ENCODE results near the gene SPR. TPM values are rescaled to one million over a fixed set of nuclear protein-coding genes. Genes with fewer than 3 reads are reported as not detected.
A peak's percentile ranks its signal among the peaks of the same experiment; 100 is the strongest.

Gene SPR
- total and polyA plus RNA-seq, 2 of the 13 experiments (the other 11 are each of a cell fraction or from before 2014, with no cell fraction given), result 34.0 to 96.0 TPM

DNA sequence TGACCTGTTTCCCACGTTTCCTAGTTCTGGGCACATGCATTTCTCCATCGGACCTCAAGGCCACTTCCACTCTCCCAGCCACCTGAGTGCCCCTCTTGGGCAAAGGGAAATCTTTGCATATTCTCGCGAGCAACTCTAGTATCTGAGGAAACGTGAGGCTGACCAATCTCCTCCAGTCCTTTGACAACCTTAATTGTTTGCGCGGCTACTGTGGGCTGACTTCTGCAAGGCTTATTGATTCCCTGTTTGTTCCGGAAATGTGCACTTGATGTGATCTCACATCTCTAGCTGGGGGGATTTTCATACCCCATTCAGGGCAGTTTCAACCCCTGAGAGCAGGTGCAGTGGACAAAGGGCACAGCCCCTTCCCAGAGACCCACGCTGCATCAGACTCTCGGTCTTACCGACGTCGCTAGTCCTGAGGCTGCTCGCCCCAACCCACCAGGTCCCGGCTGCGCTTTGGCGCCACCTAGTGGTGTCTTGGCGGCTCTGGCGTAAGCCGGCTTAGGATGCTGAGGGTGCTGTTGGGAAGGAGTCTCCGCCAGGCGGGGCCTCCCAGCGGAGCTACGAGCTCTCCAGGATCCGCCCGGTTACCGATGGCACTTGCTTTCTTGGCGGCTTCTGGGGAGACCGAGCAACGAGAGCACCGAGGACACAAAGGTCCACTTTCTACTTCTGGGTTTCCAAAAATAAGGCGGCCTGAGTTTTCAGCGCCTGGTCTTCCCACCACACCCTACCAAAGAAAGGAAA is 24.8 kb upstream of the SPR start (continued):
- TF ChIP-seq KLF12 (CRISPR knock-in tag; IDR thresholded peaks at IDR 0.05; ENCODE audit: borderline replicate concordance), result no peak
- TF ChIP-seq, protein P1, sequence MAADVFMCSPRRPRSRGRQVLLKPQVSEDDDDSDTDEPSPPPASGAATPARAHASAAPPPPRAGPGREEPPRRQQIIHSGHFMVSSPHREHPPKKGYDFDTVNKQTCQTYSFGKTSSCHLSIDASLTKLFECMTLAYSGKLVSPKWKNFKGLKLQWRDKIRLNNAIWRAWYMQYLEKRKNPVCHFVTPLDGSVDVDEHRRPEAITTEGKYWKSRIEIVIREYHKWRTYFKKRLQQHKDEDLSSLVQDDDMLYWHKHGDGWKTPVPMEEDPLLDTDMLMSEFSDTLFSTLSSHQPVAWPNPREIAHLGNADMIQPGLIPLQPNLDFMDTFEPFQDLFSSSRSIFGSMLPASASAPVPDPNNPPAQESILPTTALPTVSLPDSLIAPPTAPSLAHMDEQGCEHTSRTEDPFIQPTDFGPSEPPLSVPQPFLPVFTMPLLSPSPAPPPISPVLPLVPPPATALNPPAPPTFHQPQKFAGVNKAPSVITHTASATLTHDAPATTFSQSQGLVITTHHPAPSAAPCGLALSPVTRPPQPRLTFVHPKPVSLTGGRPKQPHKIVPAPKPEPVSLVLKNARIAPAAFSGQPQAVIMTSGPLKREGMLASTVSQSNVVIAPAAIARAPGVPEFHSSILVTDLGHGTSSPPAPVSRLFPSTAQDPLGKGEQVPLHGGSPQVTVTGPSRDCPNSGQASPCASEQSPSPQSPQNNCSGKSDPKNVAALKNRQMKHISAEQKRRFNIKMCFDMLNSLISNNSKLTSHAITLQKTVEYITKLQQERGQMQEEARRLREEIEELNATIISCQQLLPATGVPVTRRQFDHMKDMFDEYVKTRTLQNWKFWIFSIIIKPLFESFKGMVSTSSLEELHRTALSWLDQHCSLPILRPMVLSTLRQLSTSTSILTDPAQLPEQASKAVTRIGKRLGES (CRISPR knock-in tag; IDR thresholded peaks at IDR 0.05; ENCODE audit: borderline replicate concordance), result no peak
- no peak for TF ChIP-seq MBNL3 (CRISPR knock-in tag; conservative IDR thresholded peaks at IDR 0.05)
- no peak for TF ChIP-seq EEA1 (CRISPR knock-in tag; IDR thresholded peaks at IDR 0.05; ENCODE audit: borderline replicate concordance)
- TF ChIP-seq, protein P2, sequence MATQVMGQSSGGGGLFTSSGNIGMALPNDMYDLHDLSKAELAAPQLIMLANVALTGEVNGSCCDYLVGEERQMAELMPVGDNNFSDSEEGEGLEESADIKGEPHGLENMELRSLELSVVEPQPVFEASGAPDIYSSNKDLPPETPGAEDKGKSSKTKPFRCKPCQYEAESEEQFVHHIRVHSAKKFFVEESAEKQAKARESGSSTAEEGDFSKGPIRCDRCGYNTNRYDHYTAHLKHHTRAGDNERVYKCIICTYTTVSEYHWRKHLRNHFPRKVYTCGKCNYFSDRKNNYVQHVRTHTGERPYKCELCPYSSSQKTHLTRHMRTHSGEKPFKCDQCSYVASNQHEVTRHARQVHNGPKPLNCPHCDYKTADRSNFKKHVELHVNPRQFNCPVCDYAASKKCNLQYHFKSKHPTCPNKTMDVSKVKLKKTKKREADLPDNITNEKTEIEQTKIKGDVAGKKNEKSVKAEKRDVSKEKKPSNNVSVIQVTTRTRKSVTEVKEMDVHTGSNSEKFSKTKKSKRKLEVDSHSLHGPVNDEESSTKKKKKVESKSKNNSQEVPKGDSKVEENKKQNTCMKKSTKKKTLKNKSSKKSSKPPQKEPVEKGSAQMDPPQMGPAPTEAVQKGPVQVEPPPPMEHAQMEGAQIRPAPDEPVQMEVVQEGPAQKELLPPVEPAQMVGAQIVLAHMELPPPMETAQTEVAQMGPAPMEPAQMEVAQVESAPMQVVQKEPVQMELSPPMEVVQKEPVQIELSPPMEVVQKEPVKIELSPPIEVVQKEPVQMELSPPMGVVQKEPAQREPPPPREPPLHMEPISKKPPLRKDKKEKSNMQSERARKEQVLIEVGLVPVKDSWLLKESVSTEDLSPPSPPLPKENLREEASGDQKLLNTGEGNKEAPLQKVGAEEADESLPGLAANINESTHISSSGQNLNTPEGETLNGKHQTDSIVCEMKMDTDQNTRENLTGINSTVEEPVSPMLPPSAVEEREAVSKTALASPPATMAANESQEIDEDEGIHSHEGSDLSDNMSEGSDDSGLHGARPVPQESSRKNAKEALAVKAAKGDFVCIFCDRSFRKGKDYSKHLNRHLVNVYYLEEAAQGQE (IDR thresholded peaks at IDR 0.05; ENCODE audit: borderline replicate concordance in 1 of 2, low read depth in 1 of 2, low read length in 2 of 2), result no peak
- no peak for TF ChIP-seq ZNF160 (CRISPR knock-in tag; IDR thresholded peaks at IDR 0.05)
- peak; percentile 22; the same call in 1 of the 2 replicates for TF ChIP-seq BCL6 (CRISPR knock-in tag; IDR thresholded peaks at IDR 0.05)
- TF ChIP-seq, protein P3, sequence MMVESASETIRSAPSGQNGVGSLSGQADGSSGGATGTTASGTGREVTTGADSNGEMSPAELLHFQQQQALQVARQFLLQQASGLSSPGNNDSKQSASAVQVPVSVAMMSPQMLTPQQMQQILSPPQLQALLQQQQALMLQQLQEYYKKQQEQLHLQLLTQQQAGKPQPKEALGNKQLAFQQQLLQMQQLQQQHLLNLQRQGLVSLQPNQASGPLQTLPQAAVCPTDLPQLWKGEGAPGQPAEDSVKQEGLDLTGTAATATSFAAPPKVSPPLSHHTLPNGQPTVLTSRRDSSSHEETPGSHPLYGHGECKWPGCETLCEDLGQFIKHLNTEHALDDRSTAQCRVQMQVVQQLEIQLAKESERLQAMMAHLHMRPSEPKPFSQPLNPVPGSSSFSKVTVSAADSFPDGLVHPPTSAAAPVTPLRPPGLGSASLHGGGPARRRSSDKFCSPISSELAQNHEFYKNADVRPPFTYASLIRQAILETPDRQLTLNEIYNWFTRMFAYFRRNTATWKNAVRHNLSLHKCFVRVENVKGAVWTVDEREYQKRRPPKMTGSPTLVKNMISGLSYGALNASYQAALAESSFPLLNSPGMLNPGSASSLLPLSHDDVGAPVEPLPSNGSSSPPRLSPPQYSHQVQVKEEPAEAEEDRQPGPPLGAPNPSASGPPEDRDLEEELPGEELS (CRISPR knock-in tag; IDR thresholded peaks at IDR 0.05), result no peak
- TF ChIP-seq ZMYM3 (CRISPR knock-in tag; IDR thresholded peaks at IDR 0.05), result no peak
- TF ChIP-seq, protein P4, sequence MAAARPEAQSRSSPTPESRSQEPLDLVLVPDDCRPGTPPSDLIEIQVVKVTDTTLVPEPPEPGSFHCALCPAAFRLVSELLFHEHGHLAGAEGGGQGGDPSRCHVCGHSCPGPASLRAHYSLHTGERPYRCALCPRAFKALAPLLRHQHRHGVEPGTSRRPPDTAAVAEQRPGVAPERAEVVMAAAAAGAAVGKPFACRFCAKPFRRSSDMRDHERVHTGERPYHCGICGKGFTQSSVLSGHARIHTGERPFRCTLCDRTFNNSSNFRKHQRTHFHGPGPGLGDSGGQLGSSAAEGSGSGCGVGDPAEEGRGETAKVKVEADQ (CRISPR knock-in tag; IDR thresholded peaks at IDR 0.05; ENCODE audit: borderline replicate concordance), result peak; percentile 89; the same call in 1 of the 2 replicates
- no peak for TF ChIP-seq AKAP8 (CRISPR knock-in tag; IDR thresholded peaks at IDR 0.05)
- TF ChIP-seq, protein P5, sequence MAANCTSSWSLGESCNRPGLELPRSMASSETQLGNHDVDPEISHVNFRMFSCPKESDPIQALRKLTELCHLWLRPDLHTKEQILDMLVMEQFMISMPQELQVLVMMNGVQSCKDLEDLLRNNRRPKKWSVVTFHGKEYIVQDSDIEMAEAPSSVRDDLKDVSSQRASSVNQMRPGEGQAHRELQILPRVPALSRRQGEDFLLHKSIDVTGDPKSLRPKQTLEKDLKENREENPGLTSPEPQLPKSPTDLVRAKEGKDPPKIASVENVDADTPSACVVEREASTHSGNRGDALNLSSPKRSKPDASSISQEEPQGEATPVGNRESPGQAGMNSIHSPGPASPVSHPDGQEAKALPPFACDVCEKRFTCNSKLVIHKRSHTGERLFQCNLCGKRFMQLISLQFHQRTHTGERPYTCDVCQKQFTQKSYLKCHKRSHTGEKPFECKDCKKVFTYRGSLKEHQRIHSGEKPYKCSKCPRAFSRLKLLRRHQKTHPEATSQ (CRISPR knock-in tag; IDR thresholded peaks at IDR 0.05; ENCODE audit: borderline replicate concordance), result peak; percentile 86
- TF ChIP-seq ZSCAN22 (CRISPR knock-in tag; IDR thresholded peaks at IDR 0.05), result no peak
- TF ChIP-seq ZNF713 (CRISPR knock-in tag; IDR thresholded peaks at IDR 0.05), result no peak
- no peak for TF ChIP-seq ZKSCAN5 (CRISPR knock-in tag; IDR thresholded peaks at IDR 0.05)
- TF ChIP-seq KLF15 (CRISPR knock-in tag; IDR thresholded peaks at IDR 0.05; ENCODE audit: borderline replicate concordance), result no peak
